Esophagus muscularis mucosa (tissue), 4 donors: Measurements from ENCODE around the gene ACAD11.

Experiments used
- CTCF ChIP-seq, 3 experiments: fragments of 200-600 bp in 2 of 3; fragments of 450-650 bp in 1 of 3; sonication (generic) in 2 of 3; IDR thresholded peaks; one replicate each; pipeline ENCODE4 v1.5.1; 2017 to 2019; ENCODE audit warnings: antibody characterized with exemption in 3 of 3, mild to moderate bottlenecking in 2 of 3, moderate library complexity in 1 of 3
- EP300 ChIP-seq: sonication (generic); formaldehyde crosslinking; IDR thresholded peaks from one replicate; pipeline ENCODE4 v1.6.1; 2017; ENCODE audit warnings: antibody characterized with exemption
- POLR2A ChIP-seq: fragments of 450-650 bp; IDR thresholded peaks from one replicate; pipeline ENCODE4 v1.6.1; 2017; ENCODE audit warnings: antibody characterized with exemption, moderate library complexity, mild to moderate bottlenecking, low read depth
- POLR2AphosphoS5 ChIP-seq, 2 donors: sonication (generic); formaldehyde crosslinking; IDR thresholded peaks; one replicate each; pipeline ENCODE4 v1.6.1; 2017; ENCODE audit warnings: antibody characterized with exemption in 2 of 2

- TF ChIP-seq POLR2A (no peak), CTCF (IDR thresholded peaks at IDR 0.05) (no peak), POLR2AphosphoS5 (IDR thresholded peaks at IDR 0.05) (no peak), EP300 (no peak)
Measured at GRCh38 chr3:132630612-132631011, 29.0 kb downstream of the ACAD11 start.
